Stimulated activated CD4-positive, alpha-beta T cell treated with anti-CD3 and anti-CD28 coated beads, Interleukin-2, amount 100 ng/mL, for 48 hours (primary cell): ENCODE data around the gene SAP30BP.
"Not testable (repeated sequence)": the region's sequence is repeated elsewhere in the genome, so short reads cannot be mapped to it uniquely, and the experiment has no call there.

Experiments
- DNase-seq, 2 donors: peaks; one replicate each; pipeline ENCODE4 v3.0.0-alpha.2; 2020

The SAP30BP gene

DNA sequence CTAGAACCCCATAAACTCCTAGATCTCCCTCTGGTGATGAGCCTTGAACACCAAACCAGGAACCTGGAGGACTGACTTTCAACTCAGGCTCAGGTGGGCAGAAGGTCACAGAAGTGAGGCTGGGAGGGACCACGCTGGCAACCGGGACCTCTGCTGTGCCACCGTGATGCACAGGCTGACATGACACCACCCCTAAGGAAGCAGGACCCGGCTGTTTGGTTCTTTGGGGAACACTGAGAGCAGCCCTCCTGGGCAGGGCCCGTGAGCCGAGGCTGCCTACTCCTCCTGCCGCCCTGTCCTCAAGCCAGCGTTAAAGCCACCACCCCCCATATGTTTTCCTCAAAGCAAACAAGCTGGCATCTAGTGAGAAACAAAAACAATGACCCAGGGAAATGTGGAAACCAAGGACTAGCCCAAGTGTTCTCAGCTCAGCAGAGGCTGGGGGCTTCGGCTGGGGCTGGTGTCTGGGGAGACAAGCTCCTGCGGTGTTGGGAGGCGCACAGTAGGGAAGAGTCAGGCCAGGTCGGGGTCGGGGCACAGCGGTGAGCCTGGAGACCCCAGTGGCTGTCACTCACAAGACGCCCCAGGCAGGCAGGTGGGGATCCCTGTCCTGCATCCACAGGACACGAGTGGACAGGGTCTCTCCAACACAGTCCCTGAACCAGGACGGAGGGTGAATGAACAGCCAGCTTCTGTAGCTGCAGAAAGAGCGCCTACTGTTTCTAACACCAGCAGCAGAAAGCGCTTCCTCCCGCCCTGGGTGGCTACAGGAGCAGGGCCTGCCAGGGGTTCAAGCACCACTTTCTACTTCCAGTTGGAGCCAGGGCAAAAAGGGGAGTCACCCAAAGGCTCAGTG is 32.2 kb upstream of the SAP30BP start:
- DNase-seq = no peak

DNA sequence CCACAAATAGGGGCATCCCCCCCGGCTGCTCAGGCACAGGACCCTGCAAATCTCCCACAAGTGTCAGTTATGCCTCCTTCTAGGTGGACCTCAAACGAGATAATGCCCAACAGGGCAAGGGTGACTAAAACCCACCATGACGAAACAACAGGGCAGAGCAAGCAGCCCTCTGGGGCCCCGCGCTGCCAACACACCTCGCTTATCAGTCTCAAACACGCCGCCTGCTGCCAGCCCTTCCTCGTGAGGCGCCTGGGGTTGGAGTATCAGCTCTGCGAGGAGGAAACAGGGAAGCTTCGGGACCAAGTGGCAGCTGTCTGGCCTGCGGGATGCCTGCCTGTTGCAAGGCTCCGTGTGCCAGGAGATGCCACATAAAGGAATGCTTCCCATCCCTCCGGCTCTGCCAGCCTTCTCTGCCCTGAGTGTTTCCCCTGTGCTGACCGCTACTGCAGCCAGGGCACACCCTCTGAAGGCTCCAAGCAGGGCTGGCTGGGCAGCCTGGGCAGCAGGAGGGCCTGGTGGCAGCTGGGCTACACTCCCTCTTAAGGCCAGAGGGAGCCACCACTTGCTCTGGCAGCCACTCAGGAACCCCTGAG is 31.4 kb upstream of the SAP30BP start:
- DNase-seq = no peak

DNA sequence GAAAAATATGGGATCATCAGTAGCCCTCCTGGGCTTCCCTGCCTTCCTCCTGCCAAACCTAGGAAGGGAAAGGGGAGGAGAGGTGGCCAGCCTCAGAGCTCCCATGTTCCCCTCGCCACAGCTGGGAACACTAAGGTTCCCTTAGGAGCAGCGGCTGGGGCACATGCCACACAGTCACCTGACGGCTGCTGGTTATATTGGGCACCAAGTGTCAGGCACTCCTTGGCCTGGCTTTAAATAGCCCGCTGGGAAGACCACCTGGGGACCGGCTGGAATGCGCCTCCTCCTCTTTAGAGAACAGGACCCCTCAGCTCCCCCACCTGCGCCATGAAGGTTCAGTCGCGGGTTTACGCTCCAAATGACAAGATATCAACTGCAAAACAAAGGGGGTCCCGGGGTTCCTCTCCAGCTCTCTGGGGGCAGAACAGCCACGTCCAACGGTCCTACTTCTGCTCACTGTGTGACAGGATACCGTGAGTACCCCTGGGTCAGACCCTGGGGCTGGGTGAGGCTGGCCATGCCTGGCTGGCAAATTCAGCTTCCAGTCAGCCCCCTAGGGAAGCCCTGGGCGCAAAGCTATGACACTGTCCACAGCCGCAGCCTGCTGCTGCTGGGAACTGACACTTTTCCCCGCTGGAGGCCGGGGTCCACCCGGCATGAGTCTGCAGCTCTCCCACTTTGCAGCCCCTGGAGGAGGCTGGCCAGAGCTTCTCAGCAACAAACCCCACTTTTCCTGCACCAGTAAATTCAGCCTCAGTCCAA is 30.6 kb upstream of the SAP30BP start:
- no peak for DNase-seq

DNA sequence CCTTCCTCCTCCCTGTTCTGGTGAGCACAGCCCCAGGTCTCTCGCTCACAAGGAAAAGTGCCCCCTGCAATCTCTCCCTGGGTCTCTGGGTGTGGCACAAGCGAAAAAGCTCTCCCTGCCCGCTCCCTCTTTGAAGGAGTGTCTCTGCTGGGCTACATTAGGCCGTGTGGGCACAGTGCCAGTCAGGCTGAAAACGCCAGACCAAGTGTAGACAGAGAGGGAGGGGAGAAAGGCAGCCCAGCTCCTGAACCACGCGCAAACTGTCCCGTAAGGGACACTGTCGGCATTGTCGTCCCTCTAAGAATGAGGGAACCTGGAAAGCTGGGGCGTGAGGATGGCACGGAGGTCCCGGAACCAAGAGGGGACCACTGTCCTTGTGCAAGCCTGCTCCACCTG is 30.0 kb upstream of the SAP30BP start:
- no peak for DNase-seq

DNA sequence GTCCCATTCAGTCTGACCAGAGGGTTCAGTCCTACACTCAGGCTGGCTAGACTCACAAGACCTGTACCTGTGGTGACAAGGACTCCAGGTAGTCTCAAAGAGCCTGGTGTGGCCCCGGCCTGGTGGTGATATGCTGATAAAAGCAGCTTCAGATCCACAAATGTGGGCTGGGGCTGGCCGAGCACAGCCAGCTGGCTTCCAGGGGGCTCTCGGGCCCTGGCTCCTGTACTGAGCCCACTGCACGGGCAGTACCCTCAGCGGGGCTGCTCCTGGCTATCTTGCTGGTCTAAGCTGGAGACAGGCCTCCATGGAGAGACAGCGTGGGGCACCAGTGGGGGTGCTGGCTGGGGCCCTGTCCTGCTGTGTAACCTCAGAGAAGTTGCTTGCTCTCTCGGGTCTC is 29.6 kb upstream of the SAP30BP start:
- DNase-seq = no peak

DNA sequence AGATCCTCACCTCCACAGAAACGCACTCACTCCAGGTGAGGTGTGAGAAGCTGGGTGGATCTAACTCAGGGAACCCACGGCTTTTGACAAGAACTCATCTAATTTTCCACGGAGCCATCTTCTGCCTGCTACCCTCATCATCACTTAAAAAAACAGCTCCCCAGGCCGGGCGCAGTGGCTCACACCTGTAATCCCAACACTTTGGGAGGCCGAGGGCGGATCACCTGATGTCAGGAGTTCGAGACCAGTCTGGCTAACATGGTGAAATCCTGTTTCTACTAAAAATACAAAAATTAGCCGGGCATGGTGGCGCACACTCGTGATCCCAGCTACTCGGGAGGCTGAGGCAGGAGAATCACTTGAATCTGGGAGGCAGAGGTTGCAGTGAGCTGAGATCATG is 29.1 kb upstream of the SAP30BP start:
- not testable (repeated sequence) for DNase-seq

DNA sequence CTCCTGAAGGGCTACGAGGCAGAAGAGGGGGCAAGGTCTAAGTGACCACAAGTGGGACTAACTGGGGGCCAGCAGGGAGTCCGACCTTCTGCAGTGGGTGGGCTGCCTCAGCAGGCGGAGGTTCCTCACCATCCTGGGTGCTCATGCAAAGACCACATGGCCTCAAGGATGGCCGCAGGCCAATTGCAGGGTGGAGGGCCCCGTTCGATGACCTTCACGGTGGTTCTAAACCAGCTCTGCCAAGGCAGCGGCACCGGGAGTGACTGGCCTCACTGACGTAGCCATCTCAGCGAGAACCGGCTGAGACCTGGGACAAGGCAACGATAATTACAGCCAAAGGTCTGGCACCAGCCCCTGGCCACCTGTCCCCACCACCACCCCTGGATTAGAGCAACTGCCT is 28.2 kb upstream of the SAP30BP start:
- no peak for DNase-seq

DNA sequence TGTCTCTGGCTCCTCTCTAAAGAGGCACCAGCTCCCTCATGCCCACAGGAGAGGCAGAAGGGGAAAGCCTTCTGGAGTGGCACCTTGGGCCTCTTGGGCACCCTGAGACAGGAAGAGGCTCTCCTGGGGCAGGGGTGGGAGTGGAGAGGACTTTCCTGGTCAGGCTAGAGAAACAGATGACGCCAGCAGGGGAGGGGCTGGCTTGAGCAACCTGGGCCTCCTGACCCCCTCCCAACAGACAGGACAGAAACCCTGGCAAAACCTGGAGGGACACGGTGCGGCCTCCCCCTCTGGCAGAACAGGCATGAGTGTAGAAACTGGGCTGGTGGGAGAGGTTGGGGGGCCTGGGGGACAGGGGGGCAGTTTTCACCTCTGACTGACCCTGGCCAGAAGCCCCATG is 27.8 kb upstream of the SAP30BP start:
- DNase-seq = no peak

DNA sequence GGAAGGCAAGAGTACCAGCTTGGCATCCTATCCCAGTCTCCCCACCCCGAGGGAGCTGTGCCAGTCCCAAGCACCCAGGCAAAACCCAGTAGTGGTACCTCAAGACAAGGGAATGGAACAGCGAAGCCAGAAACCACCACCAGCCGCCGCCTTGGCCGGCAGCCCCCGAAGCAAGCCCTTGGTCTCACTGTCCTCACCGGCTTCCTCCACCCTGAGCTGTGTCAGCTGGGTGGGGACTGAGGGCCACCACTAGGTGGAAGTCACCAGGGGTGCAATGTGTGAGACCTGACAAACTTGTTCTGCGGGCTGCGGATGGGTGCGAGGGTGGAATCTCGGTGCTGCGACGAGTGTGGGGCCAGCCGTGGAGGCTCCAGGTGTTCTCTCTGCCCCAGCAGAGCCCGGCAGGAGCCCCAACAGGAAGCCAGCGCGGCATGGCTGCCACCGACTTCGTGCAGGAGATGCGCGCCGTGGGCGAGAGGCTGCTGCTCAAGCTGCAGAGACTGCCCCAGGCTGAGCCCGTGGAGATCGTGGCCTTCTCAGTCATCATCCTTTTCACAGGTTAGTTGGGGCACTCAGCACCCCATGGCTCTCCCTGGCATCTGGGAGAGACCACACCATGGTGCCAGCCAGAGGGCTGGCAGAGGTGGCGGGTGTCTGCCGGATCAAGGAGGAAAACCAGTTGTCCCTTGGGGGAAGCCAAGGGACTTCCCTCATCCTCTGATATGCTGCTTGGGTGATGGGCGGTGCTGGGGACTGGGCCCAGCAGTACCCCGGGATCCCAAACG is 27.2 kb upstream of the SAP30BP start:
- DNase-seq = no peak

DNA sequence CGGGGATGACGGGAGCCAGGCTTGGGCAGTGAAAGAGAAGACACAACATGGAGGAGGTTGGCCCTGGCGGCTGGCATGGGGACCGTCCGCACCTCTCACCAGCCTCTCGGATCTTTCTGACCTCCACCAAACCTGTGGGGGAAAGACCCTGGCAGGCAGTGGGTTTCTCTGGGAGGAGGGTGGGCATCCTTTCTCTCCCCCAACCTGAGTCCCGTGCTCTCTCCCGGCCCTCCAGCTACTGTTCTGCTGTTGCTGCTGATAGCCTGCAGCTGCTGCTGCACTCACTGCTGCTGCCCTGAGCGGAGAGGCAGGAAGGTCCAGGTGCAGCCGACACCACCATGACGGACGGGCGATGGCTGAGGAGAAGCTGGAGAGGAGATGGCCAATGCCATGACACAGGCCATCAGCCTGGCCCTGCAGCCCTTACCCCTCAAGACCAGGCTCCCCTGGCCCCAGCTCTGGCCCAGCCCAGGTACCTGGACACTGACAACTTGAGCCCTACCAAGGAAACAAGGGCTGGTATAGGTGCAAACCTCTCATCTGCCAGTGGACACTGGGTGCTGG is 26.5 kb upstream of the SAP30BP start:
- DNase-seq = no peak

DNA sequence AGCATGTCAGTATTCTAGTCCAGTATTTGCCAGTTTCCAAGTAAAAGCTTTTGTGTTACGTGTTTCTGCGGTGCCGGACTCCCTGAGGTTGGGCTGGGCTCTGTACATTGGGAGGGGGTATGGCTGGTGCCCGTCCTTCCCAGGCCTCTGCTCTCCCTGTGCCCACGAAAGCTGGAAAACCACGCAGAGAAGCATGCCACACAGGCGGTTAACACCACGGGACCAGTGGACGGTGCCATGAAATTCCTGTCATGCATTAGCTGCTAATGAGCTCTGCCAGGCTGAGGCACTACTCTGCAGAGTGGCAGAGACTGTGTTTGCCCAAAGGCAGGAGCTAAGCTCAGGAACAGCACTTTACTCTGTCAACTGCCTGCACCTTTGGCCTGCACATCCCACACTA is 25.8 kb upstream of the SAP30BP start:
- no peak for DNase-seq

DNA sequence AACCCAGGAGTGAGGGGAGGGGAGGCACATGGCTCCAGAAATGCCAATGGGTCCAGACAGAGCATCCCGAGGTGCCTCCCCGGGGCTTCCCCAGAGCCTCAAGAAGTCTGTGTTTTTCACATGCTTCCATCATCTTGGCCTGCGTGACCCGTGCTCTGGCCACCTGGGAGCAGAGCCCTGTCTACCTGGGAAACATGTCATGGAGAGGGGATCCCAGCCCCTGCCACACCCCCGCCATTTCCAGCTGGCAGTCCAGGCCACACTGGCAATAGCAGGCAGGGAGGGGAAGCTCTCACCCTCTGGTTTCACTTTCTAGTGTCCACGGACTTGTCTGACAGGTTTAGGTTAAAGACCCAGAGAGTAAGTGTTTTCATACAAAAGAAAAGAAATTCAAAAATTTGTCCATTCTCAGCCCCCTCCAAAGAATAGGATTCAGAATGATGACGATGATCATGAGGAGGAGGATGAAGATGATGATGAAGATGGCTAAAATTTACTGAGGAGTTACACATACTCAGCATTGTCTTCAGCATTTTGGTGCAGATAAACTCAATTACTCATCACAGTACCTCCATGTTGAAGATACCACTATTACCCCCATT is 24.9 kb upstream of the SAP30BP start:
- DNase-seq = no peak

DNA sequence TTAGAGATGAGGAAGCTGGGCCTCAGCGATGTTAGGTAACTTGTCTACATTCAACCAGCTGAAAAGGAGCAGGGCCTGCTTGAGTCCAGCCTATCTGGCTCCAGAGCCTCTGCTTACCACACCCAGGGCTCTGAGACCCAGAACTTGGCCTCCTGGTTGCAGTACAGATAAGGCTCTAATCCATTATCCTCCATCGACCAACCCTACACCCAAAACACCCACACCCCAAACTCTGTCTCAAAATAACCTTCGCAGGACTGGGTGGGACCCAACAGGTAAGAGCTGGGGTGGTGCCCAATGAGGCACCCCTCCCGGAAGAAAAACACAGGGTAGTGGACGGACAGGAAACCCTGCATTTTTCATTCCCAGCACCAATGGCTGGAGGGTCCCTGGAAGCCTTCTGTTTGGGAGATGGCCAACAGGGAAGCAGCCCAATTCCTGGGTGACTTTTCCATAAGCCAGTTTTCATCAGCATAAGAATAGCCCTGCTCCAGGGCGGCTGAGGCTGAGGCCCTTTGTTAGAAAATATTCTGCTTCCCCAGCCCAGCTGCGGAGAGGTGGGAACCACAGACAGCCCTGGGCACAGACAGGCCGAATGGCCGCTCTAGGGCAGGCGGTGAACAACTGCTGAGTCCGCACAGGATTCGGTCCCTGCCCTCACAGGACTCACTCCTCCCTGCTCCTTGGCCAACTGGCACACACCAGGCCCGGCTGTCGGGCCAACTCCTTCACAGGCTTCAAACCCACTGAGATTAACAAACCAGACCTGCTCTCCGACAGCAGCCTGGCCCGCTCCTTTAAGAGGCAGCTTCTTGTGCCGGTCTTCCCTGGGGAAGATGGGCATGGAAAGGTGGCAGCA is 24.1 kb upstream of the SAP30BP start:
- DNase-seq = no peak

DNA sequence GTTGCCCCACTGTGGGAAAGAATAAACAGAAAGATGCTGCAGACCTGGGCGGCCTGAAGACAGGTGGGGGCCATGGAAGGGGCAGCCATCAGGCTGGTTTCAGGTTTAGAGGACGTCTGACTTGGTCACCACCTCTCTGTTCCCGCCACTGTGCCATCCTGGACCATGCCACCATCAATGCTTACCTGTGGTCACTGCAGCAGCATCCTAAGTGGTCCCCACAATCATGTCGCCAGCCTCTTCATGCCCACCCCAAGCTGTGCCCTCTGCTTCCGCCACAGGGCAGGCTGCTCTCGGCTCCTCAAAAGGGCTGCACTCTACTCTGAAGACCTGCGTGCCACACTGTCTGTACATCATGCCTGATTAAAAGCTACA is 23.5 kb upstream of the SAP30BP start:
- DNase-seq = no peak

DNA sequence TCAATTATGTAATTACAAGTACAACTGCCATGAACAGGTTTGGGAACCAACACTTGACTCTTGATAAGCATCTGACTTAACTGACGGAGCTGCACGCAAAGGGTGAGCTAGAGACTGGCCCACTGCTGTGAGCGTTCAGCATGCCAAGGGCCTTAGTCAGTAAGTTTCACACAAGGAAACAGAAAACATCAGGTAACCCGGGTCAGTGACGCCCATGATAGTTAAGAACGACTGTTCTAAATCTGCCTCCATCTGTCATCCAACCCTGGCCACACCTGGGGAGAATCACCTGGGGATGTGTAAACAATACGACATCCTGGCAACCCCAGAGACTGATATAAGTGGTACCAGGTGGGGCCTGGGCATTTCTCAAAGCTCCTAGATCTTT is 21.6 kb upstream of the SAP30BP start:
- DNase-seq = no peak

DNA sequence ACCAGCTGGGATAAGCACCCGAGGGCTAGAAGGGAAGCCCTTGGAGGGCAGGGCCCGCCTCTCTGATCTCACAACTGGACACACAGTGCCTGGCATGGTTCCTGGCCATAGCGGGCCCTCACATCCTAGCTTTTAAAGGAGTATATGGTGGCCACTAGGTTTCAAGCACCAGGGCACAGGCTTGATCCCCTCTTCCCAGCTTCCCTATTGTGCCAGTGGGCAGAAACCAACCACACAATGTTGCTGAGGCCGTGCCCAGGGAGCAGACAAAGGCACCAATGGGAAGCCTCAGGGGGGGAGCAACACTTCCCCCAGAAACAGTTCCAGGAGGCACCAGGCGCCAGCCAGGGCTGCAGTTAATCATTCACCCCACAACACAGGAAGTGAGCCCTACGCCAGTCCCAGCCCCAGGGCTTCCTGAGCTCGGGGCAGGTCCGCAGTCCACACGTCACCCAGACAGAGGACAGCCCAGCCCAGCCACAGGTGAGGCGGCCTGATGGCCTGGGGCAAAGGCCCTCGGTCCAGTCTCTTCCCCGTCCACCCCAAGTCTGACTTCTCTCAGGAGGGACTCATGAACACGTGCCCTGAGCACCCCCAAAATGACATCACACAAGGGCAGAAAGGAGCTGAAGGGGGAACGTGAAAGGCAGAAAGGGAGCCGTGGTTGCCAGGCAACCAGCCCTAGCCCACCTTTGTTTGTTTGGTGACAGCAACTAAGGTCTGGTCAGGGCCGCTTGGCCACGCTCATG is 21.1 kb upstream of the SAP30BP start:
- no peak for DNase-seq

DNA sequence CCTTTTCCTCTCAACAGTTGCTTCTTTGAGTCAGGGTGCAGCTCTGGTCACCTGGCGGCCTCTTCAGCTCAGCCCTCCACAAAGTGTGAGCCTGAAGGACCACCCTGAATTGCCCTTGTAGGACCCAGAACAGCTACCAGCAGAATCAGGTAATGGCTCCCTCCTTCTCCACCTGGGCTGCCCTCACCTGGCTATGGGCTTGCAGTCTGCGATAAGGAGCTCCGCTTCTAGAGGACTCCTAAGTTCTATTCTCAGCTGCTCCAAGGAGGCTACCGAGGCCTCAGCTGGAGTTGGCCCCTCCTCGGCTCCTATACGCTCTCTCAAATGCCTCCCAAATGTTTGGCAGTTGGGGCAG is 20.5 kb upstream of the SAP30BP start:
- no peak for DNase-seq

DNA sequence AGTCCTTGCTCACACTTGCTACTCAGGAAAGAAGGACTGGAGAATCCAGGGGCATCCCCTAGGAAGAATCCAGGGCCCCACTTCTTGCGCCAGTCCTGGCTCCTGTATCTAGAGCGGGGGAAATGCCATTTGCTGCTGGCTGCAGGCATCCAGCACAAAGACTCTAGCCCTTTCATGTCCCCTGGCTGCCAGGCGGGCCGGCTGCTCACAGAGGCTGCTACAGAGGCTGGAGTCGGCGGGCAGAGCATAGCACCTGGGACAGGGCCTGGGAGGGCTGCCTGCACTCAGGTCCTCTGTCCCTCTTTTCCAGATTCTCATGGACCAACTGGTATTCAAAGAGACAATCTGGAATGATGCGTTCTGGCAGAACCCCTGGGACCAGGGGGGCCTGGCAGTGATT is 20.1 kb upstream of the SAP30BP start:
- DNase-seq = no peak

DNA sequence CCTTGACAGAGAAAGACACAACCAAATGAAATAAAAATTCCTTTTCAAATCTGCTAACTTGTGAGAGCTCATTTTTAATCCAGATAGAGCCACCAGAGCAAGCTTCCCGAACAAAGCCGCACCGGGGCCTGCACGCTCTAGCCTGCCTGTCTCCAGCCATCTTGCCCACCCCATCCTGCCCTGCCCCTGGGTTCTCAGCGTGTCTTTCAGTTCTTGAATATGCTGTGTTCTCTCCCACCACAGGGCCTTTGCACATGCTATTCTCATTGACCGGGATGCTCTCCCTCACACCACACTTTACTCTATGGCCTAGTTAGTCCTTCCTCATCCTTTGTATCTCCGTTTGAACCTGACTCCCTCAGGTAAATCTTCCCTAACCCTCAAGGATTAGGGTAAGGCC is 19.2 kb upstream of the SAP30BP start:
- DNase-seq = no peak

DNA sequence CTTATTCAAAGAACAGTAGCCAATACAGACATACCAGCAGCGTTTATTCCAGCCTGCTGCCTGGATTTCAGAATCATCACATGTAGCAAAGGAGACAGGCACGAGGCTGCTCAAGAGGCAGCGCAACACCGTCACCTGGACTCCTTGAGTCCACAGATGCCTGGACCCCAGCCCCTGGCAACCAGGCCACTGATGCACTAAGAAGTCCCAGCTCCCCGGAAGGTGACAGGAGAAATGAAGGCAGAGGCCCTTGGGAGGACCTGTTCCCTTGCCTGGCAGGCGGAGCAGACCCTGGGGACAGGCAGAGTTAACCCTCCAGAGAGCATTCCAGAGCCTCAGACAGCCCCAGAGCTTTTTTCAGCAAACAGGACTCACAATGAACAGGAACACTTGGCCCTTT is 17.5 kb upstream of the SAP30BP start:
- DNase-seq = no peak

DNA sequence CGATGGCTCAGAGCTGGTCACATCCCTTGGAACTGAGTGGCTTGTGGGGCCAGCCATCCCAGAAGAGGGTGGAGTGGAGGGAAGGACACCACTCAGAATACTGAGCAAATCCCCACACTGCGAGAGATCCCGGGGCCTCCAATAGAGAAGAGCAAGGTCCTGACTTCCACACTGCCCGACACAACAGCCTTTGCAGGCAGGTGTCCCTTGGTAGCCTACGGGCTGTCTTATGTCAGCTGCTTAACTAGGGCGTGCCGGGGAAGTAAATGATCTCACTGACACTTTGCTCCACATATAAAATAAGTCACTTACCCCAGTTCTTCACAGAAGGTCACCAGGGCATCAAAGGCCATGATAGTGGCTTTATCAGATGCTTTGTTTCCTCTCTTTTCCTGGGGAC is 16.3 kb upstream of the SAP30BP start:
- DNase-seq = no peak
